Right atrium auricular region (tissue), 2 donors: ENCODE results near the gene CERS6. TPM values are rescaled to one million over a fixed set of nuclear protein-coding genes. Genes with fewer than 3 reads are reported as not detected.

ENCODE experiments used
- DNase-seq: peaks from one replicate; pipeline ENCODE4 v3.0.0-alpha.2; 2019; ENCODE audit warnings: low spot score
- H3K27ac ChIP-seq, 2 donors: fragments of 200-600 bp; sonication (generic); 1 replicate in 1 of 2; 2 replicates in 1 of 2; pipeline ENCODE4 v1.5.1; 2016 to 2019
- H3K27me3 ChIP-seq, 2 donors: fragments of 200-600 bp; sonication (generic); one replicate each; pipeline versions ENCODE4 v1.5.1 to v1.6.0; 2017 to 2019
- H3K36me3 ChIP-seq: fragments of 200-600 bp; sonication (generic); one replicate; pipeline ENCODE4 v1.5.1; 2016
- H3K4me1 ChIP-seq, 2 donors: fragments of 200-600 bp; sonication (generic); one replicate each; pipeline versions ENCODE4 v1.5.1 to v1.6.0; 2017 to 2019
- H3K4me3 ChIP-seq, 2 donors: fragments of 200-600 bp; sonication (generic); 1 replicate in 1 of 2; 2 replicates in 1 of 2; pipeline ENCODE4 v1.5.1; 2017 to 2019; ENCODE audit warnings: mild to moderate bottlenecking in 1 of 2, moderate library complexity in 1 of 2
- H3K9me3 ChIP-seq, 2 donors: fragments of 200-600 bp; sonication (generic); one replicate each; pipeline ENCODE4 v1.5.1; 2019
- CTCF ChIP-seq, 2 donors: fragments of 200-600 bp; sonication (generic); IDR thresholded peaks; one replicate each; pipeline ENCODE4 v1.5.1; 2019; ENCODE audit warnings: antibody characterized with exemption in 2 of 2
- total RNA-seq, 2 donors: library from RNA; depleted of rRNA; stranded (reverse); fragments of >200 nt; gene quantifications; one replicate each; pipeline ENCODE4 v1.1.0, GENCODE V29; 2016

Gene CERS6
- total RNA-seq, 2 donors from 2014 or later, result 59.4 to 74.5 TPM

GRCh38 chr2:168436840-168437239 lies 19.2 kb upstream of the CERS6 start:
- Histone ChIP-seq H3K4me3 (no peak overlapping the region), H3K4me1 (peaks cover 0 to 5% of the 10 kb centered on the region in 2 donors)
- no peak for DNase-seq

GRCh38 chr2:168438553-168438952 lies 17.5 kb upstream of the CERS6 start:
- TF ChIP-seq CTCF (IDR thresholded peaks at IDR 0.05), result no peak
- H3K36me3 ChIP-seq, result no peaks in the 10 kb centered on the region
- H3K9me3 ChIP-seq, result no peaks in the 10 kb centered on the region

More at GRCh38 chr2:168436840-168437239, 19.2 kb upstream of the CERS6 start:
- no peak for TF ChIP-seq CTCF (IDR thresholded peaks at IDR 0.05)
- Histone ChIP-seq H3K36me3 (no peaks in the 10 kb centered on the region), H3K9me3 (no peaks in the 10 kb centered on the region), H3K27me3 (no peaks in the 10 kb centered on the region), H3K27ac (no peak overlapping the region)

GRCh38 chr2:168439536-168439935 lies 16.5 kb upstream of the CERS6 start:
- DNase-seq, result no peak
- Histone ChIP-seq H3K27me3 (no peaks in the 10 kb centered on the region), H3K4me3 (no peak overlapping the region), H3K9me3 (no peaks in the 10 kb centered on the region), H3K27ac (no peak overlapping the region), H3K4me1 (peaks cover 0 to 5% of the 10 kb centered on the region in 2 donors), H3K36me3 (no peaks in the 10 kb centered on the region)
- no peak for TF ChIP-seq CTCF (IDR thresholded peaks at IDR 0.05)

More at GRCh38 chr2:168438553-168438952, 17.5 kb upstream of the CERS6 start:
- Histone ChIP-seq H3K4me1 (peaks cover 0 to 5% of the 10 kb centered on the region in 2 donors), H3K4me3 (no peak overlapping the region), H3K27ac (no peak overlapping the region), H3K27me3 (no peaks in the 10 kb centered on the region)
- DNase-seq, result no peak

GRCh38 chr2:168441214-168441872 lies 14.7 kb upstream of the CERS6 start:
- no peak for TF ChIP-seq CTCF (IDR thresholded peaks at IDR 0.05)
- Histone ChIP-seq H3K4me1 (peaks cover 0 to 5% of the 10 kb centered on the region in 2 donors), H3K27me3 (no peaks in the 10 kb centered on the region), H3K27ac (no peak overlapping the region), H3K9me3 (peaks cover 0 to 9% of the 10 kb centered on the region in 2 donors), H3K4me3 (no peak overlapping the region), H3K36me3 (no peaks in the 10 kb centered on the region)
- DNase-seq, result no peak

GRCh38 chr2:168443818-168444217 lies 12.3 kb upstream of the CERS6 start:
- Histone ChIP-seq H3K27ac (no peak overlapping the region), H3K4me3 (no peak overlapping the region), H3K4me1 (peaks cover 0 to 5% of the 10 kb centered on the region in 2 donors), H3K27me3 (no peaks in the 10 kb centered on the region), H3K36me3 (no peaks in the 10 kb centered on the region), H3K9me3 (peaks cover 0 to 9% of the 10 kb centered on the region in 2 donors)
- TF ChIP-seq CTCF (IDR thresholded peaks at IDR 0.05), result peak in 1 of 2 donors; percentile 15
- no peak for DNase-seq

- TF ChIP-seq CTCF (IDR thresholded peaks at IDR 0.05), result no peak
- H3K36me3 ChIP-seq, result no peaks in the 10 kb centered on the region
- no peaks in the 10 kb centered on the region for H3K27me3 ChIP-seq
- DNase-seq, result no peak
- no peak overlapping the region for H3K4me3 ChIP-seq
- no peaks in the 10 kb centered on the region for H3K4me1 ChIP-seq
- no peak overlapping the region for H3K27ac ChIP-seq
- H3K9me3 ChIP-seq, result peaks cover 0 to 9% of the 10 kb centered on the region in 2 donors
These were observed 10.1 kb upstream of the CERS6 start for GRCh38 chr2:168445960-168446359.
